HT1080 (cell line): Measurements from ENCODE around the gene CHRNG. TPM values are rescaled to one million over a fixed set of nuclear protein-coding genes. Genes with fewer than 3 reads are reported as not detected.

Experiments
- DNase-seq: peaks from one replicate; pipeline ENCODE4 v3.0.0-alpha.2; 2015; ENCODE audit warnings: low read depth
- polyA plus RNA-seq, 2 experiments: library from polyadenylated mRNA; depleted of rRNA; stranded (reverse); fragments of >200 nt; gene quantifications; 2 replicates each; pipeline ENCODE4 v1.2.3, GENCODE V29; 2015
- total RNA-seq: library from RNA; depleted of rRNA; stranded (reverse); fragments of >200 nt; shearing (Covaris generic); gene quantifications from 2 replicates; pipeline ENCODE4 v1.2.3, GENCODE V29; 2014; rRNA removed

Gene CHRNG, protein sequence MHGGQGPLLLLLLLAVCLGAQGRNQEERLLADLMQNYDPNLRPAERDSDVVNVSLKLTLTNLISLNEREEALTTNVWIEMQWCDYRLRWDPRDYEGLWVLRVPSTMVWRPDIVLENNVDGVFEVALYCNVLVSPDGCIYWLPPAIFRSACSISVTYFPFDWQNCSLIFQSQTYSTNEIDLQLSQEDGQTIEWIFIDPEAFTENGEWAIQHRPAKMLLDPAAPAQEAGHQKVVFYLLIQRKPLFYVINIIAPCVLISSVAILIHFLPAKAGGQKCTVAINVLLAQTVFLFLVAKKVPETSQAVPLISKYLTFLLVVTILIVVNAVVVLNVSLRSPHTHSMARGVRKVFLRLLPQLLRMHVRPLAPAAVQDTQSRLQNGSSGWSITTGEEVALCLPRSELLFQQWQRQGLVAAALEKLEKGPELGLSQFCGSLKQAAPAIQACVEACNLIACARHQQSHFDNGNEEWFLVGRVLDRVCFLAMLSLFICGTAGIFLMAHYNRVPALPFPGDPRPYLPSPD
- total RNA-seq: not detected in 2 replicates
- polyA plus RNA-seq (2015; cell fraction: cytosol; rRNA removed): not detected in 2 replicates
- not detected in 2 replicates for polyA plus RNA-seq (2015; cell fraction: nucleus; rRNA removed)

DNA sequence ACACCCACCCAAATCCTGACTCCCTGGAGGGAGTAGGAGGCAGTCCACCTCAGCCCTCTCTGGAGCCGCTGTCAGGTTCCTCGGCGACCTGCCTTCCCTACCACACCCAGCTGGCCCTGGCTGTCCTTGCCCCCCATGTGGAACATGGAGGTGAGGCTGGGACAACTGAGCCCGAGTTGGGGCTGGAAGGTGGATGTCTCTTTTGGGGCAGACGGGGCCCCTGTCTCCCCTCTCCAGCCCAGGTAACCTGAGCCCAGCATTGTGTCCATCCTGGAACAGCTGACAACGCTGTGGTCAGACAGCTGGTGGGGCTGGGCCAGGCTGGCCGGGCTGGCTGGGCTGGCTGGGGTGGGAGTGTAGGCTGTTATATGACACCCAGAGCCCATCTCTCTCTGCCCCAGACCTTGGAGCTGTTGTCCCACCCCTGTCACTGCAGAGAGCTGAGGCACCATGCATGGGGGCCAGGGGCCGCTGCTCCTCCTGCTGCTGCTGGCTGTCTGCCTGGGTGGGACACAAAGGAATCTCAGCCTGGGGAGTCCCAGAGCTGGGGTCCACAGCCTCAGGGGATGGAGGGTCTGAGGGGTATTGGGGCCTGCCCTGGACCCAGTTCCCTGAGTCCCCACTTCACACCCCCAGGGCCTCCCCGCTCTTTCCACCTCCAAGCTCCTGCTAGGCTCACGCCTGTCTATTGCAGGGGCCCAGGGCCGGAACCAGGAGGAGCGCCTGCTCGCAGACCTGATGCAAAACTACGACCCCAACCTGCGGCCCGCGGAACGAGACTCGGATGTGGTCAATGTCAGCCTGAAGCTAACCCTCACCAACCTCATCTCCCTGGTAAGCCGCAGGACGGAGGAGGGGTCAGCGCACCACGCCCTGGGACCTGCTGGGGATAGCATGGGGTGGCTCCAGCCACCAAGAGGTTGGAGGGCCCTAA, at the start of gene CHRNG:
Gene CHRNG (plus strand): TSS at position 395 of the 934 bp plus-strand sequence. CDS start 56 bp downstream, at position 451.
- DNase-seq: no peak

DNA sequence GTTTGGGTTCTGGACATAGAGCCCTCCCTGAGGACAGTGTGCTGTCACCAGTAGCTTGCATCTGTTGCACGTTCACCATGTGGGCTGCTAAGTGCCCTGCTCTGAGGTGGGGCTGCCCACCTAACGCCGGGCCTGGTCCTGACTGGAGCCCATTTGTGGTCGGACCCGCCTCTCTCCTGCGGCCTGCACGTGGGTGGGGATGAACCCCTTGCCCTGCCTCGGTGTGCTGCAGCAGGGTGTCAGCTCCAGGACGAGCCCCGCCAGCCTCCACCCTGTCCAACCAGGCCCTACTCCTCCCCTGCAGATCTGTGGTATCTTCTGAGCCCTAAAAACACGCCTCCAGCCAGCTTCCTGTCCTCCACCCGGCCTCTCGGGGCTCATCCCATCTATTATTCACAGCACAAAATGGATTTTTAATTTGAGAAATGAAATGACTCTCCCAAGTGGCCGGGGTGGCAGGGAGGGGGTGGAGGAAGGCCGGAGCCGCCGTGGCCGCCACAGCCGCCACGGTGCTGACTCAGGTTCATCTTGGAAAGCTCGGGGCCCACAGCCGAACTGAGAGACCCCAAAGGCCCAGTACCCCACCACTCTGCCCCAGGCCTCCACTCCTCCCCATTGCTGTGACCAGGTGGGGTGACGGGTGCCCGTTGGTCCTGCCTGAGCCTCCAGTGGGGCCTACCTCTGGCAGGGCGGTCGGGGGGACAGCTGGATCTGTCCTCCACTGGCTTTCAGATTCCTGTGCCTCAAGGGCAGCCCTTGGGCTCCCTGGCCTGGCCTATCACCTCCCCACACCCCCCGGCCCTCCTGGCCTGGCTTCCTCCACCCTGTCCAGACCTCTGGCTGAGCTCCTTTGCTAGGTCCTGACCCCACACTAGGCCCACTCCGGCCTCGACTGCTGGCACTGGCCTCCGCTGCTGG, 49.0 kb upstream of the CHRNG start:
- no peak for DNase-seq

DNA sequence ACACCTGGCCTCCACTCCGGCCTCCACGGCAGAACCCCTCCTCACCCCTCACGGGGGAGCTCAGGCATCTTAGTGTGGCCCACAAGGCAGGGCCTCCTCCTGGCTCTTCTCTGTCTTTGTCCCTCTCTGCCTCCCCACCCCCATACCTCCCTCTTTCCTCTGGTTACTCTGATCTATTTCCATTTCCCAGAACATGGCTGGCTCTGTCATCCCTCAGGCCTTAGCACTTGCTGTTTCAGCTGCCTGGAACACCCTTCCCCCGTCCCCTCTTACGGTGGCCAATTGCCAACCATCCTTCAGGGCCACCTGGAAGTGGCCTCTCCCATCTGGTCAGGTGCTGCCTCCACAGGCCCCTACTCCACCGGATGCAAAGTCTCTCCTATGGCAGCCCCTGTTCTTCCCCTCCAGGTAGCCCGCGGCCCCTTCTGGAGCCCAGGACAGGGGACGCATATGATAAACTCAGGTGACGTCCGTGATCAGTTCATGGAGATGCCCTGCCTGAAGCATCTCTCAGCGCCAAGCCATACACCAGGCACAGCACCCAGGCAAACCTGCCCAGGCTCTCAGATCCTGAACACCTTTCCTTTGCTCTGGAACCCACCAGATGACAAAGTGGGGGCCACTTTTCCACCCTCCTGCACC, 48.2 kb upstream of the CHRNG start:
- no peak for DNase-seq

DNA sequence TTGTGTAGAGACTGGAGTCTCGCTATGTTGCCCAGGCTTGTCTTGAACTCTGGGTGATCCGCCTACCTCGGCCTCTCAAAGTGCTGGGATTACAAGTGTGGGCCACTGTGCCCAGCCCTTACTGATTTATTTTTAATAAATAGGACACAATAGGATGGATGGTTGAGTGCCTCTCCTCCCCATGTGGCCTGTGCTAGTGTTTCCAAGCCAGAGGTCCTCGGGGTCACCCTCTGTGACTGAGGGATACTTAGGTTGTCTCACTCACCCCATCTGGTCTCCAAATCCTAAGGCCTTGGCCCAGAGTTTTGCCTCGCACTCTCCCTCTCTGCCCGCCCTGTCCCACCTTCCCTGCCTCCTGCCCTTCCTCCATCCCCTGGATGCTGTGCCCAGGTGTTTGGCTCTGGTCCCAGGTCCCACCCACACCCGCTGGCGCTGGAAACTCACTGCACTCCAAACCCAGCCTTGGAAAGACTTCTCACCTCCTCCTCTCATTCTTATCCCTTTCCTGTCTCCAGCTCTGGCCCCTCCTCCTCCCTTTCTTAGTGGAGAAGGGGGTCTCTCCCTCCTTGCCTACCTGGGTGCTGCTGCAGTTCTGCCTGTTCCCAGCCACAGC, 47.1 kb upstream of the CHRNG start:
- DNase-seq: no peak

DNA sequence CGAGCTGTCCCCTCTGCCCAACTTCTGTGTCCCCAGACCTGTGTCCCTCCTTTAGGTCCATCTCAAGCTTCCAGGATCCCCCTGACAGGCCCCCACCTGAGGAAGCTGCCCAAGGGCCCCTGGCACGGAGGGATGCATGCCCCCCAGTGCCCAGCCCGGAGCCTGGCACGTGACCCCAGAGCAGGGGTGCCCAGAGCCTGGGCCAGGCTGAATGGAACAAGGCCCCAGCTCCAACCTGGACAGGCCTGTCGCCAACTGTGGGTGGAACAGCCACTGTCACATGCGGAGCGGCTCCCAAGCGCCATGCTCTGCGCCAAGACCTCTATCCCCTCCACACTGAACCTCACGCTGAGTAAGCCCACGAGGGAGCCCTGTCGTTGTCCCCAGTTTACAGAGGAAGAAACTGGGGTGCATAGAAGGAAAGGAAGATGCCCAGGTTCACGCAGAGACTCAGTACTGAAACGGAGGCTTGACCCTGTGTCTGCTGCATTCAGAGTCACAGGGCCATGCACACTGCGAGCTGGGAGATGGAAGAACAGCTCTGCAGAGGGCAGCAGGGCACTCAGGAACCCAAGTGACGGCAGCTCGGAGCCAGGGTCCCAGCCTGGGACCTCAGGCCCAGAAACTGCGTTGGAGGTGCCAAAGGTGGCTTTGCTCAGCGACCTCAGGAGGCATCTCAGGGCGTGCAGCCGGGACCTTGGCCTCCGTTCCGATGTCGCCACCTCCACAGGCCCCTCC, 46.4 kb upstream of the CHRNG start:
- DNase-seq: no peak

DNA sequence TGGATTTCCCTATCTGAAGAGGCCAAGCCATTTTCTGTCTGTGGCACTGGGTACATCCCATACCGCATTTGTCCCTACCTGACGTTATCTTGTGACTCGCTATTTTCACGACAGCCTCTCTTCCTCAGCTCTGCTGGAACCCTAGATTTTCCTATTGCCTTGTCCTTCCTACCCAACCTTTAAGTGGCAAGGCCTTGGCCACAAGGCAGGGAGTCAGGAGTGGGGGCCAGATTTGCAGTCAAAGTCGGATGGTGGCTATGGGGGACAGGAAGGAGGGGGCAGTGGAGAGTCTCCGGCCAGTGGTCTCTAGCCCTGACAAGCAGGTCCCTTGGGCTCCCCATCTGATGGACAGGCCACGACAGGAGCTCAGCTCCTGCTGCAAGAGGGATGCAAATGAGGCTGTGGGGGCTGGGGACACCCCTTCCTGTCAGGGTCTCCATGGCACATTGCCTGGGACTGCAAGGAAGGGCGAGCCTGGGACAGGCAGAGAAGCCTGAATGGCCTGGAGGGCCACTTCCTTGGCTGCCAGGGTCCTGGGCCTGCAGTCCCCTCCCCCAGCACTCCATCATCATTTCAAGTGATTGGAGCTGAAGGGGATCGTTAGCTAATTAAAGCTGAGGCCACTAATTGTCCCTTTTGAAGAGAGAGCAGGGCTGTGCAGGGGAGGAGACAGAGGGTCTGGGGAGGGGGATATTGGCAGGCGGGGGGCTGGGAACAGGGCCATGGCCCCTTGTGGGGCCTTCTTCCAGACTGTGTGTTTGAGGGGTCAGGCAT, 45.6 kb upstream of the CHRNG start:
- no peak for DNase-seq

DNA sequence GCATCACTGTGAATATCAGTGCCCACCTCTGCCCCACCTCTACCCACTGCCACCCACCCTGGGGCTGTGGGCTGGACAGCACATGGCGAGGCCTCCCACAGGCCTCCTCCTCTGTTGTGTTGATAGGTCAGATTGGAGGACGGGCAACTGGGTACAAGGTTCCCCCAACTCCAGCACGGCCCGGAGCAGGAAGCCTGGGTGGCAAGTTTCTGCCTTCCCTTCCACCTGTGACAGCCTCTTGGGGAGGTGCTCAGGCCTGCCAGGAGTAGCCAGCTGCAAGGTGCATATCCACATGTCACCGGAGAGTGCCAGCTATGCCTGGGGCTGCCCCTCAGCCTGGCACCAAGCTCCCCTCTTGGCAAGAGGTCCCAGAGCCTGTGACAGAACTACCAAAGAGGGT, 45.0 kb upstream of the CHRNG start:
- DNase-seq: no peak

DNA sequence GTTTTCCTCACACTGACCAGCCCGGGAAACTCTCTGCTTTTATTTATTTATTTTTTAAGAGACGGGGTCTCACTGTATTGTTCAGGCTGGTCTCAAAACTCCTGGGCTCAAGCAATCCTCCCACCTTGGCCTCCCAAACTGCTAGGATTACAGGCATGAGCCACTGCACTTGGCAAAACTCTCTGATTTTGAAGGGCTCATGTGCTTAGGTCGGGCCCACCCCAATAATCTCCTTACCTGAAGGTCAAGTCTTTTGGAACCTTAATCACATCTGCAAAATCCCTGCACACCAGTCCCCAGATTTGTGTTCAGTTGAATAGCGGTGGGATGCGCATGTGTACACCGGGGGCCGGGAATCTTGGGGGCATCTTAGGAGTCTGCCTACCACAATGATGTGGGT, 44.2 kb upstream of the CHRNG start:
- DNase-seq: no peak

DNA sequence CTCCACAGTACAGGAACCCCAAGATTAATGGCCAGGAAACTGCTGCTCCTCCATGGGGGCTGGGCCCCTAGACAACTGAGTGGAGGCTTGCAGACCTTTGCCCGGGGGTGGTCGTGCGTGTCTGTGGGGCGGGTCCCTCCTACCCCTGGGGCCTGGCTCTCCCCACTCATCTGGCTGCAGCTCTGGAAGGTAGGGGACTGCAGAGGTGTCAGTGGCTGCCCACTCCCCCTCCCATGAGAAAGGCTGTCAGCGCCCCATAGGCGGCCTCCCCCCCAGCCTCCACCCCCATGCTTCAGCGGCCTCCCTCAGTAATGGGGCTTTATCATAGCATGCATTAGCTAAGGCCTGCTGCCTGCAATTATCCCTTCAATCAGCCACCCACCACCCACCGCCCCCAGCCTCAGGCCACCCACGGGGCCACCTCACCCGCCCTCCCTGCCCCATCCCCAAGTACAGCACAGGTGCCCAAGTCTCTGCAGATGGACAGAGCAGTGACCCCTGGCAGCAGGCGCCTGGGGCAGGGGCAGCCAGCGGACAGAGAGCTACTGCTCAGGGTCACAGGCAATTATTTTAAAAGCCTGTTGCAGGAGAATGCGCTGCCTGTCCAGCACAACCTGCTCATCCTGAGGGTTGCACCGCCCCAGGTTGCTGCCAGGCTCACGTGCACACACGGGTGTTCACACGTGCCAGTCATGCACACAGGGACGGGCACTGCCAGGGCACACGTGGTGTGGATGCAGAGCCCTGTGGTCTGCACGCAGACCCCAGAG, 42.8 kb upstream of the CHRNG start:
- no peak for DNase-seq

DNA sequence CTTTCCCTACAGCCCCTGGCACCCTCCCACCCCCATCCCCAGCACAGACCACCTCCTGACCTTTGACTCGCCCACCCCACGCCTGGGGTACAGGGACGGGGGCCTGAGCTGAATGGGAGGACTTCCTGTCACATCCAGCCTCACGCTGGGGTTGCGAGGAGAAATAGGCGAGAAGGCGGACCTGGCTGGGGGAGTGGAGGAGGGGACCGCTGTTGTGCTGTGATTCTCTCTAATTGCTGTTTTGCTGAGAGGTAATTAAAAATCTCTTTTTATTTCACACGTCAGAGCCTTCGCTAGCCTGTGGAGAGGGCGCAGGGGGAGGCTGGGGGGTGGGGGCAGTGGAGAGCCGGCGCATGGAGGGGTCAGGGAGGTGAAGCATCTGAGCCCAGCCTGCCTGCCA, 42.1 kb upstream of the CHRNG start:
- DNase-seq: no peak

DNA sequence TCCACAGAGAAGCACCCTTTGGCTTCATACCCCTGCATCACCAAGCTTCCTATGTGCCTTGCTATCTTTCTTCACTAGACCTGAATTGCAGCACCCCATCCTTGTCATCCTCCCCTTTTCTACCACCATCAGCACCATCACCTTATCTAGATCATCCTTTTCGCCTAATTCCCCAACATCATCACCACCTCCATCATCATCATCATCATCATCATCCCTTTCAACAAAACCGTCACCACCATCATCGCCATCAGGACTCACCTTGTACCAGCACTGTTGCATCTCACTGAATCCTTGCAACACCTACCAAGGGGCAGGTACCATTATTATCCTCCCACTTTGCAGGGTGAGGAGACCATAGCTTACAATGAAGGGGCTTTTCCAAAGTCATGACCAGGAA, 41.0 kb upstream of the CHRNG start:
- DNase-seq: no peak

DNA sequence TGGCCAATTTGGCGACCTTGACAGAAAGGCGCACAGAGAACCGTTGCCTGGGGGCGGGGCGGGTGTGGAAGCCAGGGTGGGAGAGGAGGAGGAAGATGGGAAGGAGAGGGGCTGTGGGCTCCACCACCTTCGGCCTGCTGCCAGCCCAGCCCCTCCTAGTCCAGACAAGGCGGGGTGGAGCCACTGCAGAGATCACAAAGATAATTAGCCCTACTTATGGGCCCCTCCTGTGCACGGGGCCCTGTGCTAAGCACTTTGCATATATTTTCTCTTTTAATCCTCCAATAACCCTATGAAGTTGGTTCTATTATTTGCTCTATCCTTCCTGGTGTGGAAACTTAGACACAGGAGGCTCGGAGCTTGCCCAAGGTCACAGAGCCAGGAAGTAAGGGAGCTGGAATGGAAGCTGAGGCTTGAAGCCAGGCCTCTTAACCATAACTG, 38.1 kb upstream of the CHRNG start:
- no peak for DNase-seq

DNA sequence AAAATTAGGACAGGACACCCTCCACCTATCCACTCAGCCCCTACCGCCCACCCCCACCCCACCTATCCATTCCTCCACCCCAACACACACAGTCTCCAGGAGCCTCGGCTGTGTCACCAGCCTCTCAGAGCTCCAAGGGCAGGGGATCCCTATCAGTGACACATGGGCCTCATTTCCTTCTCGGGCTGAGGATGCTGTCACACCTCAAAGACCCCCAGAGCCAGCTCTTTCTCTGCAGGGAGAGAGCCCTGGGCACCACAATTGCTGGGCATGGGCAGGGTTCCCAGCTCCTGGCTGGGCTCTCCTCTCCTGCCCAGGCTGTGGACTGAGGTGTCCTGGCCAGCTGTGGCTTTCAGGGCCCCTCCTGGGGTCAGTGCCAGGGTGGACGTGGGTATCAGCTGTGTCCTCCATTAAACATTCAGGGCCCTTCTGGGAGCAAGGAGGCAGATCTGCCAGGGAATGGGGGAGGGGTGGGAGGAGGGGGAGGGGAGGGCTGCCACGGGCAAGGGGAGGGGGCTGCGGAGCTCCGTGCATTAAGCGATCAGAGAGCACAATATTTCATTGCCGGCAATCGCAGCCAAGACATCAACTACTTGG, 37.6 kb upstream of the CHRNG start:
- no peak for DNase-seq

DNA sequence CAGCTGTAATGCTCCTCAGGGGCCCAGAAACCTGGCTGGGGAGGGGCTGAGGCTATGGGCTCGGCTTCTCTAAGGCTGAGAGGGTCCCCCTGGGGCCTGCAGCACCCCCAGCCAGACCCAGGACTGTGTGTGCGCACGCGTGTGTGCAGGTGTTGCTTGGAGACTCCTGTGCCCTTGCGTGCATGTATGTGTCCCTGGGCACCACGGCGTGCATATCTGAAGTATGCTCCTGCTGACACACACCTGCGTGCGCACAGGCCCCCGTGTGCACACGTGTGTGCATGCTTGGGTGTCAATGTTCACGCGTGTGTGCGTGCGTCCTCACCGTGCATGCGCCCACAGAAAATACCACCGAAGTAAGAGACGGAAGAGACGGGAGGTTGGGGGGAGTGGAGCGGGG, 37.0 kb upstream of the CHRNG start:
- DNase-seq: no peak

DNA sequence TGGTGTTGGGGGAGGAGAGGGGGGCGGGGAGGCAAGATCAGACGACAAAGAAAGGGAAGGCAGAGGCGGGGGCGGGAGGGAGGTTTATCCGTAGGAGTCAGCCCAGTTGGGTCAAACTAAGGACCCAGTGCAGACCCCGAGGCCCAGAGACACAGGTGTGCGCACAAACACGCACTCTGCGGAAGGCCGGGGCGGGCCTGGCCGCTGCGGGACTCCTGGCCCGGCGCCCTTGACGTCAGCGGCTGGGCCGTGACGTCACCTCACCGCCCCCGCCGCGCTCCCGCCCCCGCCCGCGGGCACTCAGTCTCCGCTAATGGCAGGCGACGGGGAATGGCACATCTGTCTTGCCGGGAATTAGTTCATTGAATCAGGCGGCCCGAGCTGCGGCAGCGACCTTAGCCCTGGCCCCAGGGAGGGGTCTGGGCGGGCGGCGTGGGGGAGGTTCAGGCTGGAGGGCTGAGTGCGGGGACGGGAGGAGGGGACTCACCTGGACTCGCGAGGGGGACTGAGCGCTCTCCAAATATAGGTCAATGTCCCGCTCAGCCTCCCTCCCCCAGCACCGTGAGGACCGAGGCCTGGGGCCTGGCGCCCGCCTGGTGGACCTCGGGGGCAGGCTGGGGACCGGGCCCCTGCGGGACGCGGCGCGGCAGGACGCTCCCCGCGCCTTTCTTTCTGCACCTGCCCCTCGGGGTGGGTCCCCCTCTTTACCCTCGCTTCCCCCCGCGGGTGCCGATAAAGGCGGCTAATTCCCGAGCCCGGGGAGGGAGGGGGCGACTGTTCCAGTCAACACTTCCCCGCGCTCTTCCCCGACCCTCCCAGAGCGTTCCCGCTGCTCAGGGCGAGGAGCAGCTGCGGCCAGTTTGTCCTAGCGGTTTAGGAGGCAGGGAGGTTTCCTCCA, 36.3 kb upstream of the CHRNG start:
- DNase-seq: no peak

DNA sequence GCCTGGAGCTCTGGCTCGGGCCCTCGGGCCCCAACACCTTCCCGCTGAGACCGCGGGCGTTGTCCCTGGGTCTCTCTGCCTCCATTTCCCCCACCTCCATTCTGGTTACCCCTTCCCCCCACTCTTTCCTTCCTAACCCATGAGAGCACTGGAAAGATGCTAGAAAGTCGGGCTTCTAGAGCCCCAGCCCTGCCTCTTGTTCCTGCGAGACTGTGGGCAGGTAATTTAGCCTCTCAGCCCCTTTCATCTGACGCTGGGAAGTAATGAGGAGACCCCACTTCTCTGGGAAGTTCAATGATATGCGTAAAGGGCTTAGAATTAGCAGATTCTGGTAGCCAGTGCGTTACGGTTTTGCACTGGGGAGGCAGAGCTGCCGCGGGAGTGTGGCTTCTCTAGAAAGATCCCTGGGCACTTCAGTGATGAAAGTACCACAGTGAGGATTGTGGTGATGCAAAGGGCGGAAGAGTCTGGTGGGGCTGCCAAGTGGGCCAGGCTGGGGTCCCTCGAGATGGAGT, 35.6 kb upstream of the CHRNG start:
- no peak for DNase-seq
